Hematopoietic multipotent progenitor cell treated with erythropoietin and hydrocortisone succinate and interleukin-3 and kit ligand, for 6 days (in vitro differentiated cells): Measurements from ENCODE around the gene KCNK1.
"Not testable (repeated sequence)": the region's sequence is repeated elsewhere in the genome, so short reads cannot be mapped to it uniquely, and the experiment has no call there.

ENCODE experiments used
- DNase-seq: peaks from one replicate; pipeline ENCODE4 v3.0.0-alpha.2; 2015

Gene KCNK1

GRCh38 chr1:233670363-233670762 lies 56.5 kb downstream of the KCNK1 start:
- not testable (repeated sequence) for DNase-seq

- DNase-seq = no peak
Observed at GRCh38 chr1:233671286-233671685, 57.4 kb downstream of the KCNK1 start.

GRCh38 chr1:233672732-233673131 lies 58.8 kb downstream of the KCNK1 start:
- DNase-seq = no peak

- DNase-seq = no peak
Observed at GRCh38 chr1:233673261-233673946, 59.5 kb downstream of the KCNK1 start.

- DNase-seq = no peak
Observed at GRCh38 chr1:233673947-233674431, 60.1 kb downstream of the KCNK1 start.

DNA sequence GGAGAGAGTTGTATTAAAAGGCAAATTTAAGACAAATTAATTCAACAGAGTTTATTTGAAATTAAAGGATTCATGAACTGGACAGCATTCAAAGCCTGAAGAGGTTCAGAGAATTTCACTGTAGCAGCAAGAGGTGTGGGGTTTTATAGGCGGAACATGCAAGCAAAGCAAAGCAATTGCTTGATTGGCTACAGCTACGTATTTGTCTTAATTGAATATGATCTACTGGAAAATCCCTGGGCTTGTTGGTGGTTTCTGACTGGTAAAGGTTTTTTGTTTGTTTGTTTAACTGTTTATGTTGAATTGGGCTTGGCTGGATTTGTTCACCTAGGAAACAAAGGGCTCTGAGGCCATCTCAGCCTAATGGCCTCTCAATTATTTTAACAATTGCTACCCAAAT lies 61.5 kb downstream of the KCNK1 start:
- no peak for DNase-seq

DNA sequence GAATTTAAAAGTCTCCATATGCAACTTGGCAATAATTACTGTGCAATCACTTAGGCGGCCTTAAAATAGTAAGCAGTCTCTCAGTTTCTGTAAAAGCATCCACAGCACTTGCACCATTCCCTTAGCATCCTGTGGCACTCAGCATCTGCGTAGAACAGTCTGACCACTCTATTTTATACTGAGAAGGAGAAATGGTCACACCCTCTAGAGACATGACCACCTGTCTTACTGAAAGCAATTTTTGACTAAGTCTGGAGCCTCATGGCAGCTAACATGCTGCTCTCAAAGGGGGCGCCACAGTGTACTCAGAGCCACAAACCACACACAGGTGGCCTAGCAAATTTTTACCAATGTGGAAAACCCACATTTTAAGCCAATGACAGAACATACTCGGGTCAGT lies 62.0 kb downstream of the KCNK1 start:
- no peak for DNase-seq

DNA sequence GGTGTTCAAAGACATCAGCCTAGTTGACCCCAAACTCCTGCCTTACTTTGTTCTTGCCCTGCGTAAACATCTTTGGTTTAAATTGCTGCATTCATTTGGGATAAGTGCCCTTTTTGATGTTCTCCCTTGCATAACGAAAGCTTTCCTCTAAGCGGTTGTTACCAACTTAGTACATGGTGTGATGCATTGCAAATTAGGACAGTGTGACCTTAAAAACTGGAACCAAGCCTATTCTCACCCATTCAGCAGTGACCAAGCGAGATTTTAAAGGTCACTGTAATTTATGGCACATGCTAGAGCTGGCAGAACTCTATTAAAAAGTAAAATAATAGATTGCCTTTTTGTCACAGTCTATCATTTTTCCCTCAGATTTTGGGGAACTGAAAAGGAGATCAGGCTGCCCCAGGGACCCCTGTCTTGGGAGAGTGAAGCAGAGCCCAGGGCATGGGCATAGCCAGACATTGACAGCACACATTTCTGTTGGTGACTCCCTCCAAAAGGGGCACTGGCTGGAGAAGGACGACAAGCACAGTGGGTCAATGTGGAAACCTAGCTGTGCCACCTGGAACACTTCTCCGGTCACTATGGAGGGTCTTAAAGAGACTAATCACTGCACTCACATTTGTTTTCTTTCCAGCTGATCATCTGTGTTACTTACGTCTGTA lies 63.9 kb downstream of the KCNK1 start:
- no peak for DNase-seq

DNA sequence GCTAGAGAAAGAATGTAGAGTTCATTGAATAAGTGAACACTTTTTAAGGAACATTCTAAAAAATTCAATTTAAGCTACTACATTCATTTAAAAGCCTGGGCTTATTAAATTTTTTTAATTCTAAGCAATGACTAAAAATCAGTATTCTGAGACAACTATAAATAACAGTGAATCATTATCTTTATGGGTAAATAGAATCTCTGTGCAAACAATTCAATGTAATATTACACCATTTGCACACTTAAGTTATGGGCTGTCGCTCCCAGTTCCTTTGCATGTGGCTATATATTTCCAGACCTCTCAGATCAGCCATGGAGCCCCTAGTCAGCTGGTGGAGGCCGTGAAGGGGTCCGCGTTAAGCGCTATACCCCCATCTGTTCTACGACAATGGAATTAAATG lies 65.1 kb downstream of the KCNK1 start:
- DNase-seq = no peak

GRCh38 chr1:233679591-233680373 lies 65.9 kb downstream of the KCNK1 start:
- DNase-seq = no peak

- no peak for DNase-seq
Observed at GRCh38 chr1:233681285-233681684, 67.4 kb downstream of the KCNK1 start.

- not testable (repeated sequence) for DNase-seq
Observed at GRCh38 chr1:233686653-233687052, 72.7 kb downstream of the KCNK1 start.

DNA sequence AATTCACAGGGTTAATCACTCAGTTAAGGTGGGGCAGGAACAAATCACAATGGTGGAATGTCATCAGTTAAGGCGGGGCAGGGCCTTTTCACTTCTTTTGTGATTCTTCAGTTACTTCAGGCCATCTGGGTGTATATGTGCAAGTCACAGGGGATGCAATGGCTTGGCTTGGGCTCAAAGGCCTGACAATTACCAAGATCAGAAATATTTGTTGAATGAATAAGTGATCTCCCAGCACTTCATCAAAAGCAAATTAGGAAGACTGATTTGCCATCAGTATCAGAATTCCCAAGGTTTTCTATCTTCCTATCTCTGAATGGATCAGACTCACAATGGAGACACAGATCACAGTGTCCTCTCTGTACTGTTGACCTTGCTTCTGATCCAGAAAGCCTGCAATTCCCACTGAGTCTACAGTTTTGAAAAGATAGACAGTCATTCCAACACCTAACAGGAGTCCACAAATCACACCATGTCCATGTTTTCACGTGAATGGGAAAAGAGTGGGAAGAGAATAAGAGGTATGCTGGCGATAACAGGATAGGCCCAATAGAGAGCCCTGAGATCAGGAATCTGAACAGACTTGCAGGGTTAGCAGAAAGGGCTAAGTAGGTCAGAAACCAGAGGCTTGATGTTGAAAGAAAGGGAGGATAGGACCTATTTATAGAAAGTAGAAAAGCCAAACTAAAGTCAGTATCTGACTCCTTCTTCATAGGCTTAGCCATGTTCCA lies 75.3 kb downstream of the KCNK1 start:
- no peak for DNase-seq

- no peak for DNase-seq
Observed at GRCh38 chr1:233689748-233690254, 75.9 kb downstream of the KCNK1 start.

- DNase-seq = no peak
Observed at GRCh38 chr1:233695901-233696300, 82.0 kb downstream of the KCNK1 start.

DNA sequence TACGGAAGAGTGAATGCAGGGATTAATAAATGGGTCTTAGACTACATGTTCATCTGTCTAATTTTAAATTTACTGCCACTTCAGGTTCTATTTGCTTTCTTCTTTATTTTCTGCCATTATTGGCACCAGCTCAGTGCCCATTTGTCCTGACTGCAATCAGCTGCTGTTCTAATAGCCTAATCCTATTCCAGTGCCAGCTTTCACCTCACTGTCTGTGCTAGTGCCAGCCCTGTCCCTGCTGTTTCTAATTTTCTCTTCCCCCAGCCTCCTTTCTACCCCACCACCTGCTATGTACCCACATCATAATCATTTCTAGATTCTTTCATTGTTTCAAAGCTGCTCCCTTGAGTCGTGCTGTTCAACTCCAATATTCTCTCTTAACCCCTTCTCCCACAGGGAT lies 86.4 kb downstream of the KCNK1 start:
- DNase-seq = no peak

DNA sequence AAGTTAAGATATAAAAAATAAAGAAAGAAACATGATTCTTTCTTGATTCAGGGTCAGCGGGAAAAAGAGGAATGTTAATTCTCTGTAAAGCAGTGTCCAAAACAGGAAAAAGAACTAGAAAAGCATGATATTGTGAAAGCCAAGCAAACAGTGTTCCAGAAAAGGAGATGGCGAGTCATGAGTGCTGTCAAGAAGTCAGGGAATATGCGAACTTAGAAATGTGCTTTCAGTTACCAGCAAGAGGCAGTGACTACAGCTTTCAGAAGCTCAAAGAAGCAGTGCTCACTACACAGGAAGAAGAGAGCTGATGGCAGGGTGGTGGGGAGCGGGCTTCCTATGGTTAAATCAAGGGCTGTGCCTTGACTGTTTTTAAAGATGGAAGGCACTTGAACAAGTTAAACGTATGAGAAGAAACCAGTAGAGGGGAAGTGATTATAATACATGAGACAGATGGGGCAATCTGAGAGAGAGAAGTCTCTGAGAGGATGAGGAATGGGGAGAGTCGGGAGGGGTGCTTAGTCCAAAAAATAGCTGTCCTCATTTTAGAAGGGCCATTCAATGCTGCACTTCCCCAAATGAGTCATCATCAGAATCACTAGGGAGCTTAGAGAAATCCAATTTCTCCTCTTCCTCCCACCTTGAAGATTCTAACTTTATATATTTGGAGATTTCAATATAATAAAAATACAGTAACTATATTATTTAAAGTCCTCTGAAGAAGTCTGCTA lies 90.4 kb downstream of the KCNK1 start:
- DNase-seq = no peak

DNA sequence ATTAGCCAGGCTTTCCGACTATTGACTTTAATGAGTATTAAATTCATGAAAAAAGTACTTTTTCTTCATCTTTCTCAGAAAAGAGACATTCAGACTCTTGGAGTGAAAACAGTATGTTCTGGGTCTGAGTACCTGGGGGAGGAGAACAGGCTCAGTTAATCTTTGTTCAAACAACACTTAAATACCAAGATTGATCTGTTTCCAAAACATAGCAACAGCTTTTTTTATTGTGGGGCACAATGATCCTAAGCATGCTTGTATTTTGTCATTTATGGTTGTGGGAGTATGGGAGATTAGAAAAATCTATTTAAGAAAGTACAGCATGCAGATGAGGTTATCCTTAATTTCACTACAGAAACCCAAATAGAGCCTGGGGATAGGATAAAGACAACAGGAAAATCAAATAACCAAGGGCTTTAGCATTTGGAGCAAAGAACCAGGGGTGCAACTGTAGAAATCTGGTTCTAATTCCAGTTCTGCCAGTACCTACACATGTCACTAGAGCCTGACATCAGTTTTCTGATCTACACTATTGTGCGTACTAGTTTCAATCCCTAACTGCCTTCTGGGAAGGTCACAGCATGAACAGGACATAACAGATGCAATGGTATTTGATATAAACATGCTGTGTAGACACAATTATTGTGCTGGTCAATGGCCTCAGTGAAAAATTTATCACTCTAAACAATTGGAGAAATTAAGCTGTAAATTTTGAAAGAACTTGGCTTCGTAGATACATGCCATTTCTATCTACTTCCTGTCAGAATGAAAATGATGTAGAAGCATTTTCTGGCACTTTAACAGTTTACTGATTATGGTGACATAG lies 91.2 kb downstream of the KCNK1 start:
- no peak for DNase-seq

DNA sequence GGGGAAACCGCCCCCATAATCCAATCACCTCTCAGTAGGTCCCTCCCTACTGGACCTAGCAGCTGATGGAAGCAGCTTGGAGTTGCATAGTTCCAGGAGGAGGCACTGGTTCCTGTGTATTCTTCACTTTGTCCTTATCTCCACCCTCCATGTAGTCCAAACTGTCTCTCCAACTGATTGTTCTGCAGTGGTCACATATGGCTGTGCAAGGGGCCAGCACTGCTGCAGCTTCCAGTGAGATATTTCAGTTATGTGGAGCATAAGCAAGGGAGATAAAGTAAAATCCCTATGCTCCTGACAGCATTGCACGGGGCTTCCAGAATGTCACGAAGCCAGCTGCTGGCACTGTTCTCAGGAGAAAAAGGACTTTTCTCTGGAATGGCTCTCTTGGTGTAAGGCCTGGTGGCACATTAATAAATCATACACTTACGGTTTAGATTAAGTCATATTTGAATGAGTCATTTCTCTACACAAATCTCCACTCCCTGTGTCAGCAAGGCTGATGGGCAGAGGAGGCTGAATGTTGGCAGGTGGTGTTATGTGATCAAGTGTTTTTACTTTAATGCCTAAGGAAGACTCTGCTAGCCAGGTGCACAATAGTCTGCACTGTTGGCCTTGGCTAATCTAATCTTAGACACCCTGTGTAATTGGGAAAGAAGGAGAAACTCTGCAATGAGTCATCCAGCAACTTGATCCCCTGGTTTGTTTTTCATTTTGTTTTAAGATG lies 93.4 kb downstream of the KCNK1 start:
- no peak for DNase-seq
